IMR-90 (cell line): ENCODE results near the gene RPTOR. TPM values are rescaled to one million over a fixed set of nuclear protein-coding genes. Genes with fewer than 3 reads are reported as not detected.

Source experiments
- ATAC-seq: fragments of 200-7000 bp; cut with Tn5 transposase; 2 replicates; pipeline ENCODE4 v1.9.1; 2020; ENCODE audit warnings: low read depth, mild to moderate bottlenecking, moderate library complexity
- BruUV-seq: library from RNA; stranded (reverse); fragments of 400-500 nt; replicated peaks from 2 replicates; lab custom pipeline; 2021; lab: Mats Ljungman, UMichigan
- CTCF ChIA-PET: fragments of 300-600 bp; formaldehyde crosslinking; extraction: SDS; loops from one replicate; lab custom pipeline; 2021; ENCODE audit warnings: antibody characterized with exemption; lab: Yijun Ruan, JAX
- POLR2A ChIA-PET: fragments of 300-600 bp; sonication (Branson Sonifier 250); formaldehyde crosslinking; loops from one replicate; lab custom pipeline; 2022; ENCODE audit warnings: antibody characterized with exemption; ENCODE audit not compliant: unreplicated experiment; lab: Charles Lee
- DNase-seq: peaks from one replicate; pipeline ENCODE4 v3.0.0; 2013
- H2AFZ ChIP-seq: replicated peaks from 2 replicates; pipeline ENCODE3; 2013; ENCODE audit warnings: low read length, mild to moderate bottlenecking; ENCODE audit not compliant: poor library complexity
- H2AK5ac ChIP-seq: 2 replicates; pipeline ENCODE4 v1.6.1; 2013; ENCODE audit warnings: low read depth, low read length, inconsistent platforms
- H2AK9ac ChIP-seq: replicated peaks from 2 replicates; pipeline ENCODE3; 2013; ENCODE audit warnings: mild to moderate bottlenecking, low read depth, low read length, moderate library complexity; ENCODE audit not compliant: poor library complexity
- H2BK120ac ChIP-seq: 2 replicates; pipeline ENCODE4 v1.6.1; 2013; ENCODE audit warnings: low read depth, low read length, inconsistent platforms
- H2BK15ac ChIP-seq: 3 replicates; pipeline ENCODE4 v1.6.1; 2013; ENCODE audit warnings: low read depth, low read length, inconsistent platforms
- H2BK20ac ChIP-seq: 2 replicates; pipeline ENCODE4 v1.6.1; 2013; ENCODE audit warnings: low read depth, mild to moderate bottlenecking, inconsistent platforms, low read length, moderate library complexity
- H2BK5ac ChIP-seq: 2 replicates; pipeline ENCODE4 v1.6.1; 2013; ENCODE audit warnings: mild to moderate bottlenecking, low read depth, low read length, inconsistent platforms; ENCODE audit not compliant: poor library complexity, severe bottlenecking
- H3K14ac ChIP-seq: replicated peaks from 2 replicates; pipeline ENCODE4 v1.6.1; 2013; ENCODE audit warnings: low read depth, low read length, inconsistent platforms
- H3K18ac ChIP-seq: 2 replicates; pipeline ENCODE4 v1.6.1; 2013; ENCODE audit warnings: low read depth, low read length, control low read depth
- H3K23ac ChIP-seq: 2 replicates; pipeline ENCODE4 v1.6.1; 2013; ENCODE audit warnings: low read depth, low read length, inconsistent platforms
- H3K27ac ChIP-seq: 2 replicates; pipeline ENCODE4 v1.5.1; 2013; ENCODE audit warnings: mild to moderate bottlenecking, control low read depth, low read length; ENCODE audit not compliant: insufficient read depth
- H3K27me3 ChIP-seq: 2 replicates; pipeline ENCODE4 v1.6.1; 2013; ENCODE audit warnings: low read length; ENCODE audit not compliant: control insufficient read depth, insufficient read depth
- H3K36me3 ChIP-seq: 2 replicates; pipeline ENCODE4 v1.6.1; 2013; ENCODE audit warnings: low read length, mixed read lengths; ENCODE audit not compliant: control insufficient read depth, insufficient read depth
- H3K4ac ChIP-seq: 2 replicates; pipeline ENCODE4 v1.6.1; 2013; ENCODE audit warnings: low read depth, low read length, inconsistent platforms
- H3K4me1 ChIP-seq: 2 replicates; pipeline ENCODE4 v1.6.1; 2013; ENCODE audit warnings: low read length, mixed read lengths; ENCODE audit not compliant: control insufficient read depth, insufficient read depth
- H3K4me2 ChIP-seq: 2 replicates; pipeline ENCODE4 v1.6.1; 2013; ENCODE audit warnings: low read depth, mild to moderate bottlenecking, control low read depth, low read length, moderate library complexity
- H3K4me3 ChIP-seq: 2 replicates; pipeline ENCODE4 v1.5.1; 2013; ENCODE audit warnings: low read depth, mild to moderate bottlenecking, control low read depth, low read length, moderate library complexity; ENCODE audit not compliant: insufficient read depth
- H3K56ac ChIP-seq: 2 replicates; pipeline ENCODE4 v1.6.1; 2013; ENCODE audit warnings: low read length, inconsistent platforms; ENCODE audit not compliant: insufficient read depth; ENCODE audit errors: extremely low read depth
- H3K79me1 ChIP-seq, 2 experiments: 2 replicates each; pipeline ENCODE4 v1.6.1; 2013; ENCODE audit warnings: low read length in 2 of 2, inconsistent platforms in 1 of 2, low read depth in 1 of 2
- H3K9ac ChIP-seq: 2 replicates; pipeline ENCODE4 v1.6.1; 2013; ENCODE audit warnings: low read depth, low read length, control low read depth
- H3K9me1 ChIP-seq: 2 replicates; pipeline ENCODE4 v1.6.1; 2013; ENCODE audit warnings: low read length, inconsistent platforms; ENCODE audit not compliant: insufficient read depth
- H3K9me3 ChIP-seq: 2 replicates; pipeline ENCODE4 v1.6.1; 2013; ENCODE audit warnings: low read length; ENCODE audit not compliant: control insufficient read depth, insufficient read depth
- H4K20me1 ChIP-seq: 2 replicates; pipeline ENCODE4 v1.6.1; 2013; ENCODE audit warnings: low read length, inconsistent platforms; ENCODE audit not compliant: insufficient read depth
- H4K5ac ChIP-seq: 2 replicates; pipeline ENCODE4 v1.6.1; 2013; ENCODE audit warnings: mild to moderate bottlenecking, low read depth, low read length, control low read depth
- H4K8ac ChIP-seq, 2 experiments: 2 replicates each; pipeline ENCODE4 v1.6.1; 2013; ENCODE audit warnings: low read depth in 2 of 2, low read length in 2 of 2, control low read depth in 1 of 2, inconsistent platforms in 1 of 2
- H4K91ac ChIP-seq: 2 replicates; pipeline ENCODE4 v1.6.1; 2013; ENCODE audit warnings: low read depth, low read length, inconsistent platforms; ENCODE audit not compliant: insufficient read depth
- BHLHE40 ChIP-seq: fragments of 150-350 bp; IDR thresholded peaks from 2 replicates; pipeline ENCODE4 v1.6.1; 2016; ENCODE audit warnings: mild to moderate bottlenecking, low read depth, low read length
- CEBPB ChIP-seq: IDR thresholded peaks from 2 replicates; pipeline ENCODE4 v1.6.1; 2012; ENCODE audit warnings: low read depth, low read length, improper control_type of control experiment
- ELK1 ChIP-seq: fragments of 150-350 bp; IDR thresholded peaks from 2 replicates; pipeline ENCODE4 v1.6.1; 2016; ENCODE audit warnings: low read depth, mild to moderate bottlenecking, low read length, moderate library complexity, borderline replicate concordance
- MAZ ChIP-seq: IDR thresholded peaks from 2 replicates; pipeline ENCODE4 v1.6.1; 2012; ENCODE audit warnings: low read depth, mild to moderate bottlenecking, low read length, improper control_type of control experiment, moderate library complexity, borderline replicate concordance
- NFE2L2 ChIP-seq: fragments of 150-350 bp; IDR thresholded peaks from 2 replicates; pipeline ENCODE4 v1.6.1; 2016; ENCODE audit warnings: low read depth, mild to moderate bottlenecking, low read length
- RAD21 ChIP-seq: IDR thresholded peaks from 2 replicates; pipeline ENCODE4 v1.6.1; 2012; ENCODE audit warnings: low read length, improper control_type of control experiment
- SMC3 ChIP-seq: fragments of 150-350 bp; IDR thresholded peaks from 2 replicates; pipeline ENCODE4 v1.6.1; 2016; ENCODE audit warnings: low read depth, mild to moderate bottlenecking, antibody characterized with exemption, low read length, moderate library complexity
- USF2 ChIP-seq: fragments of 150-350 bp; IDR thresholded peaks from 2 replicates; pipeline ENCODE4 v1.6.1; 2017; ENCODE audit warnings: mild to moderate bottlenecking, antibody characterized with exemption, low read length, low read depth
- WGBS, 2 experiments: methylation state at CpG; one replicate each; pipeline versions ENCODE4 v1.1.5 to v1.1.7; 2013; ENCODE audit warnings: missing lambda C conversion rate in 2 of 2; ENCODE audit not compliant: insufficient read length in 1 of 2; ENCODE audit errors: extremely low coverage in 2 of 2; 5-methylcytosine and 5-hydroxymethylcytosine counted together
- dilution Hi-C: fragments of 300-500 bp; cut with HindIII; formaldehyde crosslinking; loops from one replicate; pipeline ENCODE4 v1.14.3; 2018; ENCODE audit warnings: low sequenced_read_pairs; ENCODE audit not compliant: unreplicated experiment
- in situ Hi-C: fragments of 300-500 bp; cut with MboI; formaldehyde crosslinking; loops from 3 replicates; pipeline ENCODE4 v1.14.3; 2019; ENCODE audit warnings: low sequenced_read_pairs, inconsistent platforms, mixed read lengths
- intact Hi-C: fragments of 100-400 bp; cut with micrococcal nuclease; formaldehyde crosslinking; loops from 2 replicates; pipeline ENCODE4 v1.10.0; 2022
- polyA plus RNA-seq, 3 experiments: library from polyadenylated mRNA; depleted of rRNA; stranded (reverse); fragments of >200 nt; gene quantifications; 2 replicates each; pipeline ENCODE4 v1.2.3, GENCODE V29; 2012; ENCODE audit warnings: low replicate concordance in 1 of 3
- total RNA-seq: library from RNA; depleted of rRNA; stranded (reverse); fragments of >200 nt; gene quantifications from 2 replicates; pipeline ENCODE4 v1.2.3, GENCODE V29; 2012
- TF ChIP-seq, protein P1 (sequence below): conservative IDR thresholded peaks from 2 replicates; pipeline ENCODE4 v1.5.1; 2012; ENCODE audit warnings: mild to moderate bottlenecking, low read depth, low read length, improper control_type of control experiment

The RPTOR gene
- total and polyA plus RNA-seq, 2 of the 4 experiments (the other 2 are of a cell fraction): 10.8 to 14.7 TPM

DNA sequence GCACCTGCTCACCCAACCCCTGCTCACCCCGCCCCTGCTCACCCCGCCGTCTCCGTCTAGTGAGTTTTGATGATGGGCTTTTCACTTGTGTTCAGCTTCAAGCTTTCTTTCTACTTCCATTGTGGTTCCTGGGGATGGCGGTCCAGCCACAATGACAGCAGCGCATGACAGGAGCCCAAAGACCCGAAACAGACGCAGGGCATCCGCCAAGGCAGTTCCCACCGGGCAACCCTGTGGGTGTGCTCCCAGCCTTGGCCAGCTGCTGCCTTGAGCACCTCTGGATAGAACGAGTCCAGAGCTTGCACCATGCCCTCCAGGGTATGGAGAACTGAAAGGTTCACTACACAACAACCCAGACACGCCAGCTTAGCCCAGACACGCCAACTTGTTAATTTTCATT lies 354.1 kb downstream of the RPTOR start:
- H3K27ac ChIP-seq: no peak overlapping the region
- H3K4me2 ChIP-seq: no peak overlapping the region
- no peak overlapping the region for H2BK120ac ChIP-seq
- ChIA-PET POLR2A (no interaction called here), CTCF (interaction anchor here (0.7 to 1.1 kb wide), 2 partner anchors 13 to 43 kb away, joined by 3 read pairs; no protein-coding TSS in a partner anchor)
- dilution Hi-C loops (no loop called here), intact Hi-C loops (loop anchor here (10.0 kb wide), 1 partner anchor 224 kb away; no protein-coding TSS in a partner anchor), in situ Hi-C loops (no loop called here)
- H4K8ac ChIP-seq: peak overlapping the region in 1 of 2 experiments; percentile 40; a peak in 1 of 4 replicates
- H4K91ac ChIP-seq: peak overlapping the region; percentile 54; the same call in 1 of the 2 replicates
- no peak overlapping the region for H3K23ac ChIP-seq
- peaks cover 7 to 34% of the 10 kb centered on the region in 2 experiments; a peak in 3 of 4 replicates for H3K79me1 ChIP-seq
- peak overlapping the region; percentile 15; the same call in 1 of the 2 replicates for H4K5ac ChIP-seq
- H3K4me3 ChIP-seq: no peak overlapping the region
- H2AK5ac ChIP-seq: peak overlapping the region; percentile 43; the same call in 1 of the 2 replicates
- no peak overlapping the region for H2BK20ac ChIP-seq
- H3K9ac ChIP-seq: no peak overlapping the region
- H2AK9ac ChIP-seq: peak overlapping the region; percentile 12
- WGBS, 2 experiments: 86% methylated on average over 7 of the region's 13 CpGs; no CpG with 5 or more reads in 1 of the 2 experiments
- H2BK15ac ChIP-seq: no peak overlapping the region
- H3K4me1 ChIP-seq: no peaks in the 10 kb centered on the region
- peak overlapping the region; percentile 20 for H2BK5ac ChIP-seq
- TF ChIP-seq USF2 (no peak), RAD21 (no peak), NFE2L2 (no peak), CEBPB (no peak), MAZ (no peak), ELK1 (no peak), BHLHE40 (no peak), SMC3 (no peak)
- TF ChIP-seq, protein P1, sequence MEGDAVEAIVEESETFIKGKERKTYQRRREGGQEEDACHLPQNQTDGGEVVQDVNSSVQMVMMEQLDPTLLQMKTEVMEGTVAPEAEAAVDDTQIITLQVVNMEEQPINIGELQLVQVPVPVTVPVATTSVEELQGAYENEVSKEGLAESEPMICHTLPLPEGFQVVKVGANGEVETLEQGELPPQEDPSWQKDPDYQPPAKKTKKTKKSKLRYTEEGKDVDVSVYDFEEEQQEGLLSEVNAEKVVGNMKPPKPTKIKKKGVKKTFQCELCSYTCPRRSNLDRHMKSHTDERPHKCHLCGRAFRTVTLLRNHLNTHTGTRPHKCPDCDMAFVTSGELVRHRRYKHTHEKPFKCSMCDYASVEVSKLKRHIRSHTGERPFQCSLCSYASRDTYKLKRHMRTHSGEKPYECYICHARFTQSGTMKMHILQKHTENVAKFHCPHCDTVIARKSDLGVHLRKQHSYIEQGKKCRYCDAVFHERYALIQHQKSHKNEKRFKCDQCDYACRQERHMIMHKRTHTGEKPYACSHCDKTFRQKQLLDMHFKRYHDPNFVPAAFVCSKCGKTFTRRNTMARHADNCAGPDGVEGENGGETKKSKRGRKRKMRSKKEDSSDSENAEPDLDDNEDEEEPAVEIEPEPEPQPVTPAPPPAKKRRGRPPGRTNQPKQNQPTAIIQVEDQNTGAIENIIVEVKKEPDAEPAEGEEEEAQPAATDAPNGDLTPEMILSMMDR: no peak
- no peak overlapping the region for H2AFZ ChIP-seq
- no peak overlapping the region for H3K14ac ChIP-seq
- no peaks in the 10 kb centered on the region for H4K20me1 ChIP-seq
- H3K18ac ChIP-seq: no peak overlapping the region
- H3K4ac ChIP-seq: no peak overlapping the region; the same call in 1 of the 2 replicates
- BruUV-seq: no TSS peak
- ATAC-seq: no peak
- H3K36me3 ChIP-seq: peaks cover 25% of the 10 kb centered on the region
- no peaks in the 10 kb centered on the region for H3K27me3 ChIP-seq
- no peak overlapping the region for H3K56ac ChIP-seq
- DNase-seq: no peak
- no peaks in the 10 kb centered on the region for H3K9me3 ChIP-seq
- H3K9me1 ChIP-seq: peaks cover 7% of the 10 kb centered on the region
